Spleen (tissue), 11 donors: Measurements from ENCODE around the gene PPIG. TPM values are rescaled to one million over a fixed set of nuclear protein-coding genes. Genes with fewer than 3 reads are reported as not detected.

ENCODE experiments used
- DNase-seq: peaks from one replicate; pipeline ENCODE4 v3.0.0-alpha.2; 2020
- H3K27ac ChIP-seq, 8 donors: fragments of 200-600 bp; sonication (generic) in 7 of 8; 1 replicate in 4 of 8; 2 replicates in 4 of 8; pipeline versions ENCODE4 v1.5.0 to v1.8.0; 2016 to 2021; ENCODE audit warnings: inconsistent platforms in 4 of 8, mild to moderate bottlenecking in 4 of 8, moderate library complexity in 1 of 8
- H3K27me3 ChIP-seq, 7 donors: fragments of 200-600 bp; sonication (generic) in 6 of 7; replicated peaks in 1 of 7; 1 replicate in 4 of 7; 2 replicates in 3 of 7; pipeline versions ENCODE4 v1.5.0 to v1.8.0; 2016 to 2021; ENCODE audit warnings: inconsistent platforms in 3 of 7, mild to moderate bottlenecking in 1 of 7
- H3K36me3 ChIP-seq, 6 donors: fragments of 200-600 bp; sonication (generic) in 5 of 6; 1 replicate in 4 of 6; 2 replicates in 2 of 6; pipeline versions ENCODE4 v1.5.0 to v1.8.0; 2016 to 2021; ENCODE audit warnings: inconsistent platforms in 2 of 6
- H3K4me1 ChIP-seq, 6 donors: fragments of 200-600 bp; sonication (generic) in 5 of 6; 1 replicate in 3 of 6; 2 replicates in 3 of 6; pipeline versions ENCODE4 v1.5.0 to v1.8.0; 2016 to 2021; ENCODE audit warnings: inconsistent platforms in 3 of 6
- H3K4me3 ChIP-seq, 8 donors: fragments of 200-600 bp; sonication (generic) in 7 of 8; 1 replicate in 4 of 8; 2 replicates in 4 of 8; pipeline versions ENCODE4 v1.5.0 to v1.8.0; 2016 to 2021; ENCODE audit warnings: inconsistent platforms in 4 of 8, mild to moderate bottlenecking in 4 of 8, moderate library complexity in 2 of 8
- H3K9me3 ChIP-seq, 8 donors: fragments of 200-600 bp; sonication (generic) in 7 of 8; 1 replicate in 4 of 8; 2 replicates in 4 of 8; pipeline versions ENCODE4 v1.5.0 to v1.8.0; 2016 to 2021; ENCODE audit warnings: inconsistent platforms in 4 of 8
- CTCF ChIP-seq, 11 experiments: fragments of 200-600 bp in 7 of 11; fragments of 450-650 bp in 4 of 11; sonication (generic) in 4 of 11; IDR thresholded peaks in 8 of 11; conservative IDR thresholded peaks in 3 of 11; 1 replicate in 7 of 11; 2 replicates in 4 of 11; pipeline versions ENCODE4 v1.4.0 to v1.8.0; 2016 to 2021; ENCODE audit warnings: antibody characterized with exemption in 11 of 11, inconsistent platforms in 4 of 11, mild to moderate bottlenecking in 1 of 11
- POLR2A ChIP-seq, 3 donors: fragments of 450-650 bp; IDR thresholded peaks; one replicate each; pipeline ENCODE4 v1.5.1; 2017; ENCODE audit warnings: antibody characterized with exemption in 3 of 3, mild to moderate bottlenecking in 1 of 3
- POLR2AphosphoS5 ChIP-seq, 3 donors: sonication (generic); formaldehyde crosslinking; IDR thresholded peaks; one replicate each; pipeline ENCODE4 v1.5.1; 2017; ENCODE audit warnings: antibody characterized with exemption in 3 of 3
- WGBS, 5 donors: extraction: QIAGEN DNeasy Blood & Tissue Kit in 3 of 5; methylation state at CpG; one replicate each; pipeline versions ENCODE4 v1.1.5 to v1.1.7; 2013 to 2018; 5-methylcytosine and 5-hydroxymethylcytosine counted together
- intact Hi-C: fragments of 100-400 bp; cut with DNase I; formaldehyde crosslinking; loops from one replicate; pipeline ENCODE4 v1.15.0; 2023; ENCODE audit warnings: low total_unique reads
- polyA plus RNA-seq, 3 donors: library from polyadenylated mRNA; stranded (reverse); fragments of 200-250 nt; gene quantifications; one replicate each; pipeline ENCODE4 v1.2.1, GENCODE V29; 2013
- total RNA-seq, 7 donors: library from RNA; depleted of rRNA in 3 of 7; stranded (reverse); fragments of >200 nt in 3 of 7; fragmentation: NEBNext Ultra II Directional in 4 of 7; extraction: Animal tissue kit (Norgen Biotek cat#: 25700) in 4 of 7; gene quantifications; one replicate each; pipeline versions ENCODE4 v1.1.0 to v1.2.1, GENCODE V29; 2016 to 2021
- donor health status: healthy with polysubstance abuse.
- donor health status: DM: no; HTN: no; CAD: no; lungs with moderate emphysema.
- donor health status: DM: no; HTN: no; CAD: no.
- donor health status: Bipolar disorder and iron deficiency.
- donor health status: healthy.
- donor health status: DM: no; HTN: no; CAD: no.
- donor health status: DM: yes; HTN: yes; CAD: no.

The PPIG gene
- total and polyA plus RNA-seq, 10 donors, result 32.5 to 72.7 (median 53.8) TPM

- WGBS, 5 donors, result 57 to 66% (median 60%) methylated on average over 3 of the region's 3 CpGs
- intact Hi-C loops, result no loop called here
- DNase-seq, result no peak
- H3K36me3 ChIP-seq, result no peaks in the 10 kb centered on the region
- H3K9me3 ChIP-seq, result peaks cover 0 to 4% (median 0%) of the 10 kb centered on the region in 8 donors
- H3K27ac ChIP-seq, result no peak overlapping the region
- no peaks in the 10 kb centered on the region for H3K4me1 ChIP-seq
- peaks cover 0 to 6% (median 0%) of the 10 kb centered on the region in 7 donors for H3K27me3 ChIP-seq
- TF ChIP-seq POLR2AphosphoS5 (IDR thresholded peaks at IDR 0.05), result no peak
- no peak for TF ChIP-seq CTCF (IDR thresholded peaks at IDR 0.05 in 8 of 11, conservative IDR thresholded peaks at IDR 0.05 in 3 of 11)
- TF ChIP-seq POLR2A (IDR thresholded peaks at IDR 0.05), result no peak
- H3K4me3 ChIP-seq, result no peak overlapping the region
Measured at GRCh38 chr2:169676357-169676756, 92.2 kb downstream of the PPIG start.

- no peak for DNase-seq
- TF ChIP-seq CTCF (IDR thresholded peaks at IDR 0.05 in 8 of 11, conservative IDR thresholded peaks at IDR 0.05 in 3 of 11) (no peak), POLR2A (IDR thresholded peaks at IDR 0.05) (no peak)
- intact Hi-C loops, result no loop called here
- Histone ChIP-seq H3K36me3 (no peaks in the 10 kb centered on the region), H3K27ac (no peak overlapping the region), H3K9me3 (peaks cover 0 to 4% (median 0%) of the 10 kb centered on the region in 8 donors), H3K27me3 (peaks cover 0 to 6% (median 0%) of the 10 kb centered on the region in 7 donors), H3K4me3 (no peak overlapping the region), H3K4me1 (no peaks in the 10 kb centered on the region)
- 85 to 91% (median 91%) methylated on average over 6 of the region's 6 CpGs for WGBS, 5 donors
Measured at GRCh38 chr2:169676850-169677249, 92.7 kb downstream of the PPIG start.

- Histone ChIP-seq H3K4me1 (no peaks in the 10 kb centered on the region), H3K27ac (no peak overlapping the region), H3K9me3 (peaks cover 0 to 9% (median 0%) of the 10 kb centered on the region in 8 donors), H3K36me3 (no peaks in the 10 kb centered on the region), H3K4me3 (no peak overlapping the region), H3K27me3 (no peaks in the 10 kb centered on the region)
- intact Hi-C loops, result no loop called here
- TF ChIP-seq POLR2AphosphoS5 (IDR thresholded peaks at IDR 0.05), result no peak
- no peak for TF ChIP-seq CTCF (IDR thresholded peaks at IDR 0.05 in 8 of 11, conservative IDR thresholded peaks at IDR 0.05 in 3 of 11)
- 42 to 77% (median 65%) methylated on average over 3 of the region's 3 CpGs for WGBS, 5 donors
- DNase-seq, result no peak
Measured at GRCh38 chr2:169683054-169683424, 98.9 kb downstream of the PPIG start.

- Histone ChIP-seq H3K36me3 (no peaks in the 10 kb centered on the region), H3K4me3 (no peak overlapping the region), H3K27me3 (no peaks in the 10 kb centered on the region), H3K9me3 (peaks cover 0 to 13% (median 0%) of the 10 kb centered on the region in 8 donors), H3K27ac (no peak overlapping the region), H3K4me1 (no peaks in the 10 kb centered on the region)
- 62 to 81% (median 69%) methylated on average over 3 of the region's 3 CpGs for WGBS, 5 donors
- intact Hi-C loops, result no loop called here
- no peak for TF ChIP-seq POLR2A (IDR thresholded peaks at IDR 0.05)
- DNase-seq, result no peak
Measured at GRCh38 chr2:169683425-169684134, 99.4 kb downstream of the PPIG start.
